Spleen (tissue), 11 donors: Measurements from ENCODE around the gene SLCO1A2. TPM values are rescaled to one million over a fixed set of nuclear protein-coding genes. Genes with fewer than 3 reads are reported as not detected.

Experiments
- DNase-seq: peaks from one replicate; pipeline ENCODE4 v3.0.0-alpha.2; 2020
- H3K27ac ChIP-seq, 8 donors: fragments of 200-600 bp; sonication (generic) in 7 of 8; 1 replicate in 4 of 8; 2 replicates in 4 of 8; pipeline versions ENCODE4 v1.5.0 to v1.8.0; 2016 to 2021; ENCODE audit warnings: inconsistent platforms in 4 of 8, mild to moderate bottlenecking in 4 of 8, moderate library complexity in 1 of 8
- H3K27me3 ChIP-seq, 7 donors: fragments of 200-600 bp; sonication (generic) in 6 of 7; replicated peaks in 1 of 7; 1 replicate in 4 of 7; 2 replicates in 3 of 7; pipeline versions ENCODE4 v1.5.0 to v1.8.0; 2016 to 2021; ENCODE audit warnings: inconsistent platforms in 3 of 7, mild to moderate bottlenecking in 1 of 7
- H3K36me3 ChIP-seq, 6 donors: fragments of 200-600 bp; sonication (generic) in 5 of 6; 1 replicate in 4 of 6; 2 replicates in 2 of 6; pipeline versions ENCODE4 v1.5.0 to v1.8.0; 2016 to 2021; ENCODE audit warnings: inconsistent platforms in 2 of 6
- H3K4me1 ChIP-seq, 6 donors: fragments of 200-600 bp; sonication (generic) in 5 of 6; 1 replicate in 3 of 6; 2 replicates in 3 of 6; pipeline versions ENCODE4 v1.5.0 to v1.8.0; 2016 to 2021; ENCODE audit warnings: inconsistent platforms in 3 of 6
- H3K4me3 ChIP-seq, 8 donors: fragments of 200-600 bp; sonication (generic) in 7 of 8; 1 replicate in 4 of 8; 2 replicates in 4 of 8; pipeline versions ENCODE4 v1.5.0 to v1.8.0; 2016 to 2021; ENCODE audit warnings: inconsistent platforms in 4 of 8, mild to moderate bottlenecking in 4 of 8, moderate library complexity in 2 of 8
- H3K9me3 ChIP-seq, 8 donors: fragments of 200-600 bp; sonication (generic) in 7 of 8; 1 replicate in 4 of 8; 2 replicates in 4 of 8; pipeline versions ENCODE4 v1.5.0 to v1.8.0; 2016 to 2021; ENCODE audit warnings: inconsistent platforms in 4 of 8
- CTCF ChIP-seq, 11 experiments: fragments of 200-600 bp in 7 of 11; fragments of 450-650 bp in 4 of 11; sonication (generic) in 4 of 11; IDR thresholded peaks in 8 of 11; conservative IDR thresholded peaks in 3 of 11; 1 replicate in 7 of 11; 2 replicates in 4 of 11; pipeline versions ENCODE4 v1.4.0 to v1.8.0; 2016 to 2021; ENCODE audit warnings: antibody characterized with exemption in 11 of 11, inconsistent platforms in 4 of 11, mild to moderate bottlenecking in 1 of 11
- POLR2A ChIP-seq, 3 donors: fragments of 450-650 bp; IDR thresholded peaks; one replicate each; pipeline ENCODE4 v1.5.1; 2017; ENCODE audit warnings: antibody characterized with exemption in 3 of 3, mild to moderate bottlenecking in 1 of 3
- POLR2AphosphoS5 ChIP-seq, 3 donors: sonication (generic); formaldehyde crosslinking; IDR thresholded peaks; one replicate each; pipeline ENCODE4 v1.5.1; 2017; ENCODE audit warnings: antibody characterized with exemption in 3 of 3
- WGBS, 5 donors: extraction: QIAGEN DNeasy Blood & Tissue Kit in 3 of 5; methylation state at CpG; one replicate each; pipeline versions ENCODE4 v1.1.5 to v1.1.7; 2013 to 2018; 5-methylcytosine and 5-hydroxymethylcytosine counted together
- intact Hi-C: fragments of 100-400 bp; cut with DNase I; formaldehyde crosslinking; loops from one replicate; pipeline ENCODE4 v1.15.0; 2023; ENCODE audit warnings: low total_unique reads
- polyA plus RNA-seq, 3 donors: library from polyadenylated mRNA; stranded (reverse); fragments of 200-250 nt; gene quantifications; one replicate each; pipeline ENCODE4 v1.2.1, GENCODE V29; 2013
- total RNA-seq, 7 donors: library from RNA; depleted of rRNA in 3 of 7; stranded (reverse); fragments of >200 nt in 3 of 7; fragmentation: NEBNext Ultra II Directional in 4 of 7; extraction: Animal tissue kit (Norgen Biotek cat#: 25700) in 4 of 7; gene quantifications; one replicate each; pipeline versions ENCODE4 v1.1.0 to v1.2.1, GENCODE V29; 2016 to 2021
- donor health status: healthy with polysubstance abuse.
- donor health status: DM: no; HTN: no; CAD: no; lungs with moderate emphysema.
- donor health status: DM: no; HTN: no; CAD: no.
- donor health status: Bipolar disorder and iron deficiency.
- donor health status: healthy.
- donor health status: DM: no; HTN: no; CAD: no.
- donor health status: DM: yes; HTN: yes; CAD: no.

The SLCO1A2 gene
- total and polyA plus RNA-seq, 10 donors, result 0.06 to 2.5 (median 0.27) TPM

GRCh38 chr12:21276826-21277225 is 57.9 kb downstream of the SLCO1A2 start:
- peaks cover 0 to 8% (median 0%) of the 10 kb centered on the region in 7 donors for H3K27me3 ChIP-seq
- no peaks in the 10 kb centered on the region for H3K36me3 ChIP-seq
- no peak for TF ChIP-seq POLR2AphosphoS5 (IDR thresholded peaks at IDR 0.05)
- TF ChIP-seq CTCF (IDR thresholded peaks at IDR 0.05 in 8 of 11, conservative IDR thresholded peaks at IDR 0.05 in 3 of 11), result no peak
- TF ChIP-seq POLR2A (IDR thresholded peaks at IDR 0.05), result no peak
- H3K4me1 ChIP-seq, result no peaks in the 10 kb centered on the region
- H3K4me3 ChIP-seq, result no peak overlapping the region
- H3K9me3 ChIP-seq, result no peaks in the 10 kb centered on the region
- peak; percentile 41 for DNase-seq
- H3K27ac ChIP-seq, result no peak overlapping the region
- 66 to 90% (median 72%) methylated on average over 2 of the region's 2 CpGs for WGBS, 5 donors
- intact Hi-C loops, result no loop called here

GRCh38 chr12:21265932-21266331 is 68.8 kb downstream of the SLCO1A2 start:
- intact Hi-C loops, result no loop called here
- H3K4me1 ChIP-seq, result no peaks in the 10 kb centered on the region
- no peaks in the 10 kb centered on the region for H3K27me3 ChIP-seq
- H3K4me3 ChIP-seq, result no peak overlapping the region
- DNase-seq, result no peak
- TF ChIP-seq POLR2A (IDR thresholded peaks at IDR 0.05), result no peak
- TF ChIP-seq POLR2AphosphoS5 (IDR thresholded peaks at IDR 0.05), result no peak
- TF ChIP-seq CTCF (IDR thresholded peaks at IDR 0.05 in 8 of 11, conservative IDR thresholded peaks at IDR 0.05 in 3 of 11), result no peak
- no peaks in the 10 kb centered on the region for H3K36me3 ChIP-seq
- WGBS, 5 donors, result 37 to 64% (median 50%) methylated on average over 4 of the region's 4 CpGs
- H3K9me3 ChIP-seq, result peaks cover 0 to 16% (median 3%) of the 10 kb centered on the region in 8 donors
- no peak overlapping the region for H3K27ac ChIP-seq

DNA sequence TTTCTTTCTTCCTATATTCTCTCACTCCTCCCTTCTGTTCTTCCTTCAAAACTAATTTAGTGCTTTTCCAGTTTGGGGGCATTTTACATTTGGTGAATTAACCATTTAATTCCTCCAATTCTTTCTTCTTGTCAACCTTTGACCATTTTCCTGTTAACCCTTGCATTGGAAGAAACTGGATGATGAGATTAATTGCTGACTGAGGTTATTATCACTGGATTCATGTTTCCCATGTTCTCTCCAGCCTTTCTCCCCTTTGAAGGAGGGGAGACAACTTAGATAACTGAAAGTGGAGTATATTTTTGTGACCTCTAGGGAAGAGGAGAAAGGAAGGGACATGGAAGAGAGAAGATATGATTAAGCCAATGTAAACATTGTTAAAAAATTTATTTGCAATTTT is 70.5 kb downstream of the SLCO1A2 start:
- H3K4me3 ChIP-seq, result no peak overlapping the region
- TF ChIP-seq POLR2A (IDR thresholded peaks at IDR 0.05) (no peak), POLR2AphosphoS5 (IDR thresholded peaks at IDR 0.05) (no peak), CTCF (IDR thresholded peaks at IDR 0.05 in 8 of 11, conservative IDR thresholded peaks at IDR 0.05 in 3 of 11) (no peak)
- intact Hi-C loops, result no loop called here
- no peaks in the 10 kb centered on the region for H3K4me1 ChIP-seq
- H3K27ac ChIP-seq, result no peak overlapping the region
- no peak for DNase-seq
- no peaks in the 10 kb centered on the region for H3K27me3 ChIP-seq
- peaks cover 0 to 26% (median 5%) of the 10 kb centered on the region in 8 donors for H3K9me3 ChIP-seq
- H3K36me3 ChIP-seq, result no peaks in the 10 kb centered on the region

DNA sequence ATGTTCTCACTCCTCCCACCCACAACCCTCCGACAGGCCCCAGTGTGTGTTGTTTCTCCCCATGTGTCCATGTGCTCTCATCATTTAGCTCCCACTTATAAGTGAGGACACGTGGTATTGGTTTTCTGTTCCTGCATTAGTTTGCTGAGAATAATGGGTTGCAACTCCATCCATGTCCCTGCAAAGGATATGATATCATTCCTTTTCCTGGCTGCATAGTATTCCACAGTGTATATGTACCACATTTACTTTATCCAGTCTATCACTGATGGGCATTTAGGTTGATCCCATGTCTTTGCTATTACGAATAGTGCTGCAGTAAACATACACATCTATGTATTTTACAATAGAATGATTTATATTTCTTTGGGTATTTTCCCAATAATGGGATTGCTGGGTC is 77.5 kb downstream of the SLCO1A2 start:
- Histone ChIP-seq H3K4me1 (no peaks in the 10 kb centered on the region), H3K27ac (no peak overlapping the region), H3K27me3 (no peaks in the 10 kb centered on the region), H3K36me3 (no peaks in the 10 kb centered on the region), H3K4me3 (no peak overlapping the region), H3K9me3 (peaks cover 0 to 26% (median 7%) of the 10 kb centered on the region in 8 donors)
- 74 to 85% (median 78%) methylated on average over 3 of the region's 3 CpGs for WGBS, 5 donors
- TF ChIP-seq CTCF (IDR thresholded peaks at IDR 0.05 in 8 of 11, conservative IDR thresholded peaks at IDR 0.05 in 3 of 11) (no peak), POLR2A (IDR thresholded peaks at IDR 0.05) (no peak), POLR2AphosphoS5 (IDR thresholded peaks at IDR 0.05) (no peak)
- intact Hi-C loops, result no loop called here
- no peak for DNase-seq
